A549 (cell line): ENCODE data around the gene MRPL58. TPM values are rescaled to one million over a fixed set of nuclear protein-coding genes. Genes with fewer than 3 reads are reported as not detected.

Experiments
- ATAC-seq, 2 experiments: fragments of 200-7000 bp in 1 of 2; fragments of >200 bp in 1 of 2; cut with Nextera tagmentation in 1 of 2; cut with Tn5 transposase in 1 of 2; 3 replicates each; pipeline versions ENCODE4 v1.8.0 to v1.9.1; 2018 to 2020; ENCODE audit warnings: mild to moderate bottlenecking in 1 of 2, moderate library complexity in 1 of 2
- CTCF ChIA-PET: fragments of 300-600 bp; sonication (Branson Sonifier 250); formaldehyde crosslinking; extraction: SDS; loops from one replicate; lab custom pipeline; 2021; ENCODE audit warnings: antibody characterized with exemption, inconsistent platforms; lab: Yijun Ruan, JAX
- POLR2A ChIA-PET: fragments of 350-600 bp; formaldehyde crosslinking; extraction: SDS; loops from one replicate; lab custom pipeline; 2021; ENCODE audit warnings: antibody characterized with exemption, inconsistent platforms; lab: Yijun Ruan, JAX
- DNase-seq, 2 experiments: peaks; one replicate each; pipeline versions ENCODE4 v3.0.0 to v3.0.0-alpha.2; 2011 to 2016; ENCODE audit warnings: low read depth in 1 of 2, low spot score in 1 of 2
- FAIRE-seq: peaks from 2 replicates; lab custom pipeline; 2011; peaks lifted over from hg19 to GRCh38; lab: Jason Lieb, UNC
- H3K27ac ChIP-seq, 2 experiments: fragments of >200 bp; sonication (Bioruptor Twin); formaldehyde crosslinking; 3 replicates each; pipeline ENCODE4 v1.5.1; 2016 to 2017
- H3K4me1 ChIP-seq: fragments of >200 bp; sonication (Bioruptor Twin); formaldehyde crosslinking; 3 replicates; pipeline ENCODE4 v1.6.1; 2016
- H3K4me2 ChIP-seq: fragments of >200 bp; sonication (Bioruptor Twin); formaldehyde crosslinking; 3 replicates; pipeline ENCODE4 v1.6.1; 2016
- H3K4me3 ChIP-seq: fragments of >200 bp; sonication (Bioruptor Twin); formaldehyde crosslinking; 3 replicates; pipeline ENCODE4 v1.5.1; 2016
- H3K9me3 ChIP-seq: fragments of >200 bp; sonication (Bioruptor Twin); formaldehyde crosslinking; 3 replicates; pipeline ENCODE4 v1.6.1; 2016
- CHD4 ChIP-seq: fragments of 200-600 bp; sonication (generic); IDR thresholded peaks from 2 replicates; pipeline ENCODE4 v1.6.1; 2016; ENCODE audit warnings: antibody characterized with exemption, mild to moderate bottlenecking, borderline replicate concordance
- EHF ChIP-seq: fragments of 250-450 bp; sonication (Bioruptor Pico); IDR thresholded peaks from 2 replicates; pipeline ENCODE4 v1.5.0; 2020; ENCODE audit warnings: mild to moderate bottlenecking
- EHMT2 ChIP-seq: fragments of 200-600 bp; sonication (generic); IDR thresholded peaks from 2 replicates; pipeline ENCODE4 v1.6.1; 2016; ENCODE audit warnings: antibody characterized with exemption, low read depth, mild to moderate bottlenecking, moderate library complexity
- EP300 ChIP-seq, 2 experiments: fragments of >200 bp; sonication (Bioruptor Twin); formaldehyde crosslinking; IDR thresholded peaks; 2 replicates in 1 of 2; 3 replicates in 1 of 2; pipeline ENCODE4 v1.6.1; 2016 to 2017
- ESRRA ChIP-seq: fragments of 150-350 bp; IDR thresholded peaks from 2 replicates; pipeline ENCODE4 v1.6.1; 2014; ENCODE audit warnings: mild to moderate bottlenecking, low read length, borderline replicate concordance
- FOSB ChIP-seq: fragments of 250-450 bp; sonication (Bioruptor Pico); IDR thresholded peaks from 2 replicates; pipeline ENCODE4 v1.5.0; 2020; ENCODE audit warnings: mild to moderate bottlenecking, moderate library complexity
- FOXS1 ChIP-seq: fragments of 250-450 bp; sonication (Bioruptor Pico); IDR thresholded peaks from 2 replicates; pipeline ENCODE4 v1.5.0; 2020; ENCODE audit warnings: mild to moderate bottlenecking, moderate library complexity
- HDAC2 ChIP-seq: fragments of 200-600 bp; sonication (generic); IDR thresholded peaks from 2 replicates; pipeline ENCODE4 v1.6.1; 2016
- HEYL ChIP-seq: fragments of 250-450 bp; sonication (Bioruptor Pico); IDR thresholded peaks from 2 replicates; pipeline ENCODE4 v1.8.0; 2021; ENCODE audit warnings: mild to moderate bottlenecking, moderate library complexity
- HOXB13 ChIP-seq: fragments of 250-450 bp; sonication (Bioruptor Pico); IDR thresholded peaks from 2 replicates; pipeline ENCODE4 v1.5.0; 2020; ENCODE audit warnings: low read depth, mild to moderate bottlenecking, moderate library complexity
- NPAS2 ChIP-seq: fragments of 250-450 bp; sonication (Bioruptor Pico); IDR thresholded peaks from 2 replicates; pipeline ENCODE4 v1.8.0; 2022; ENCODE audit warnings: mild to moderate bottlenecking, moderate library complexity, borderline replicate concordance
- NR3C1 ChIP-seq: fragments of >200 bp; sonication (Bioruptor Twin); formaldehyde crosslinking; IDR thresholded peaks from 3 replicates; pipeline ENCODE4 v1.6.1; 2017
- PHF8 ChIP-seq: fragments of 200-600 bp; sonication (generic); IDR thresholded peaks from 2 replicates; pipeline ENCODE4 v1.6.1; 2016; ENCODE audit warnings: low read depth, mild to moderate bottlenecking, antibody characterized with exemption, moderate library complexity, borderline replicate concordance
- POLR2AphosphoS2 ChIP-seq: conservative IDR thresholded peaks from 2 replicates; pipeline ENCODE4 v1.6.1; 2012; ENCODE audit warnings: low read length, improper control_type of control experiment, inconsistent platforms
- RAD21 ChIP-seq, 2 experiments: fragments of >200 bp in 1 of 2; sonication (Bioruptor Twin) in 1 of 2; formaldehyde crosslinking in 1 of 2; IDR thresholded peaks in 1 of 2; conservative IDR thresholded peaks in 1 of 2; 2 replicates in 1 of 2; 3 replicates in 1 of 2; pipeline ENCODE4 v1.6.1; 2012 to 2018; ENCODE audit warnings: inconsistent platforms in 1 of 2
- RCOR1 ChIP-seq: fragments of 150-350 bp; IDR thresholded peaks from 2 replicates; pipeline ENCODE4 v1.6.1; 2014; ENCODE audit warnings: antibody characterized with exemption, low read length, low read depth
- SMC3 ChIP-seq: fragments of >200 bp; sonication (Bioruptor Twin); formaldehyde crosslinking; IDR thresholded peaks from 3 replicates; pipeline ENCODE4 v1.6.1; 2018; ENCODE audit warnings: inconsistent platforms
- SREBF2 ChIP-seq: fragments of 450-650 bp; IDR thresholded peaks from 2 replicates; pipeline ENCODE4 v1.6.1; 2014; ENCODE audit warnings: mild to moderate bottlenecking, moderate library complexity
- TP53 ChIP-seq: fragments of 250-450 bp; sonication (Bioruptor Pico); IDR thresholded peaks from 2 replicates; pipeline ENCODE4 v1.5.0; 2021; ENCODE audit warnings: mild to moderate bottlenecking, moderate library complexity
- ZC3H11A ChIP-seq: fragments of 450-650 bp; IDR thresholded peaks from 2 replicates; pipeline ENCODE4 v1.6.1; 2014; ENCODE audit warnings: antibody characterized with exemption, mild to moderate bottlenecking
- ZFP36 ChIP-seq: fragments of 450-650 bp; IDR thresholded peaks from 2 replicates; pipeline ENCODE4 v1.6.1; 2014; ENCODE audit warnings: borderline replicate concordance; ENCODE audit not compliant: partially characterized antibody
- ZSCAN20 ChIP-seq: fragments of 250-450 bp; sonication (Bioruptor Pico); IDR thresholded peaks from 2 replicates; pipeline ENCODE4 v1.8.0; 2022; ENCODE audit warnings: mild to moderate bottlenecking, moderate library complexity
- WGBS: methylation state at CpG from one replicate; pipeline ENCODE4 v1.1.6; 2017; ENCODE audit errors: missing lambda C conversion rate; 5-methylcytosine and 5-hydroxymethylcytosine counted together
- polyA plus RNA-seq, 4 experiments: library from polyadenylated mRNA; depleted of rRNA in 3 of 4; stranded (reverse); fragments of >200 nt; fragmentation: RNase III in 1 of 4; extraction: RNeasy Plus Mini Kit Qiagen cat#74134 plus additional on column Dnase treatment in 1 of 4; gene quantifications; 2 replicates in 3 of 4; 3 replicates in 1 of 4; pipeline ENCODE4 v1.2.3, GENCODE V29; 2011 to 2017
- TF ChIP-seq, protein P1 (sequence below): fragments of 200-600 bp; sonication (generic); IDR thresholded peaks from 2 replicates; pipeline ENCODE4 v1.6.1; 2016; ENCODE audit warnings: antibody characterized with exemption, mild to moderate bottlenecking, moderate library complexity
- TF ChIP-seq, protein P2 (sequence below): fragments of >200 bp; sonication (Bioruptor Twin); formaldehyde crosslinking; IDR thresholded peaks from 3 replicates; pipeline ENCODE4 v1.6.1; 2016
- TF ChIP-seq, protein P3 (sequence below): fragments of 250-450 bp; sonication (Bioruptor Pico); IDR thresholded peaks from 2 replicates; pipeline ENCODE4 v1.5.0; 2020; ENCODE audit warnings: low read depth, mild to moderate bottlenecking, moderate library complexity
- TF ChIP-seq, protein P4 (sequence below): IDR thresholded peaks from 2 replicates; pipeline ENCODE4 v1.6.1; 2012; ENCODE audit warnings: low read depth, borderline replicate concordance

Gene MRPL58
- polyA plus RNA-seq, 2 of the 4 experiments (the other 2 are of a cell fraction): 89.4 to 127 TPM

DNA sequence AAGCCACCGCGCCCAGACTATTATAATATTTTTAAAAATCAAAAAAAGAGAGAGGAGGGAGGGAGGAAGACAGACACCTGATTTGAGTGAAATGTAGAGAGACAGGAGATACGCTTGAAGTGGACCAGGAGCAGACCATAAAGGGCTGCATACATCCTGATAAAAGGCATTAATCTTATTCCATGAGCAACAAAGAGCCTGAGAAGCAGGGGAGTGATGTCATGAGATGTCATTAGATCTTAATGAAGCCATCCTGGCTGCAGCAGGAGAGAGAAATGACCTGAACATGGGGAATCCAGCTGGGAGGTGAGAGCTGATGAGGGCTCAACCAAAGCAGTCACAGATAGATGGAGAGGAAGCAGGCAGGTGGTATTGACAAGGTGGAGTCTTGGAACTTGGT lies 34.7 kb upstream of the MRPL58 start:
- TF ChIP-seq POLR2AphosphoS2 (no peak), NPAS2 (CRISPR knock-in tag) (no peak), HEYL (CRISPR knock-in tag) (no peak), FOXS1 (CRISPR knock-in tag) (no peak), SREBF2 (no peak), CHD4 (no peak), EHF (CRISPR knock-in tag) (no peak), RCOR1 (no peak), ZFP36 (no peak), HOXB13 (CRISPR knock-in tag) (no peak), SMC3 (no peak), PHF8 (no peak)
- TF ChIP-seq, protein P1, sequence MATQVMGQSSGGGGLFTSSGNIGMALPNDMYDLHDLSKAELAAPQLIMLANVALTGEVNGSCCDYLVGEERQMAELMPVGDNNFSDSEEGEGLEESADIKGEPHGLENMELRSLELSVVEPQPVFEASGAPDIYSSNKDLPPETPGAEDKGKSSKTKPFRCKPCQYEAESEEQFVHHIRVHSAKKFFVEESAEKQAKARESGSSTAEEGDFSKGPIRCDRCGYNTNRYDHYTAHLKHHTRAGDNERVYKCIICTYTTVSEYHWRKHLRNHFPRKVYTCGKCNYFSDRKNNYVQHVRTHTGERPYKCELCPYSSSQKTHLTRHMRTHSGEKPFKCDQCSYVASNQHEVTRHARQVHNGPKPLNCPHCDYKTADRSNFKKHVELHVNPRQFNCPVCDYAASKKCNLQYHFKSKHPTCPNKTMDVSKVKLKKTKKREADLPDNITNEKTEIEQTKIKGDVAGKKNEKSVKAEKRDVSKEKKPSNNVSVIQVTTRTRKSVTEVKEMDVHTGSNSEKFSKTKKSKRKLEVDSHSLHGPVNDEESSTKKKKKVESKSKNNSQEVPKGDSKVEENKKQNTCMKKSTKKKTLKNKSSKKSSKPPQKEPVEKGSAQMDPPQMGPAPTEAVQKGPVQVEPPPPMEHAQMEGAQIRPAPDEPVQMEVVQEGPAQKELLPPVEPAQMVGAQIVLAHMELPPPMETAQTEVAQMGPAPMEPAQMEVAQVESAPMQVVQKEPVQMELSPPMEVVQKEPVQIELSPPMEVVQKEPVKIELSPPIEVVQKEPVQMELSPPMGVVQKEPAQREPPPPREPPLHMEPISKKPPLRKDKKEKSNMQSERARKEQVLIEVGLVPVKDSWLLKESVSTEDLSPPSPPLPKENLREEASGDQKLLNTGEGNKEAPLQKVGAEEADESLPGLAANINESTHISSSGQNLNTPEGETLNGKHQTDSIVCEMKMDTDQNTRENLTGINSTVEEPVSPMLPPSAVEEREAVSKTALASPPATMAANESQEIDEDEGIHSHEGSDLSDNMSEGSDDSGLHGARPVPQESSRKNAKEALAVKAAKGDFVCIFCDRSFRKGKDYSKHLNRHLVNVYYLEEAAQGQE: no peak
- TF ChIP-seq, protein P2, sequence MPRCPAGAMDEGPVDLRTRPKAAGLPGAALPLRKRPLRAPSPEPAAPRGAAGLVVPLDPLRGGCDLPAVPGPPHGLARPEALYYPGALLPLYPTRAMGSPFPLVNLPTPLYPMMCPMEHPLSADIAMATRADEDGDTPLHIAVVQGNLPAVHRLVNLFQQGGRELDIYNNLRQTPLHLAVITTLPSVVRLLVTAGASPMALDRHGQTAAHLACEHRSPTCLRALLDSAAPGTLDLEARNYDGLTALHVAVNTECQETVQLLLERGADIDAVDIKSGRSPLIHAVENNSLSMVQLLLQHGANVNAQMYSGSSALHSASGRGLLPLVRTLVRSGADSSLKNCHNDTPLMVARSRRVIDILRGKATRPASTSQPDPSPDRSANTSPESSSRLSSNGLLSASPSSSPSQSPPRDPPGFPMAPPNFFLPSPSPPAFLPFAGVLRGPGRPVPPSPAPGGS: no peak
- TF ChIP-seq, protein P3, sequence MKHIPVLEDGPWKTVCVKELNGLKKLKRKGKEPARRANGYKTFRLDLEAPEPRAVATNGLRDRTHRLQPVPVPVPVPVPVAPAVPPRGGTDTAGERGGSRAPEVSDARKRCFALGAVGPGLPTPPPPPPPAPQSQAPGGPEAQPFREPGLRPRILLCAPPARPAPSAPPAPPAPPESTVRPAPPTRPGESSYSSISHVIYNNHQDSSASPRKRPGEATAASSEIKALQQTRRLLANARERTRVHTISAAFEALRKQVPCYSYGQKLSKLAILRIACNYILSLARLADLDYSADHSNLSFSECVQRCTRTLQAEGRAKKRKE: no peak
- CTCF ChIA-PET: interaction anchor here (0.6 to 42.3 kb wide), 7 partner anchors 11 to 136 kb away, joined by 3 to 1448 read pairs (median 7); partner anchors contain the start of genes MRPL58, OTOP2, OTOP3 and USH1G
- FAIRE-seq: no peak
- no peak for ATAC-seq
- Histone ChIP-seq H3K4me2 (no peak overlapping the region), H3K9me3 (no peaks in the 10 kb centered on the region), H3K4me3 (no peak overlapping the region), H3K4me1 (peaks cover 9% of the 10 kb centered on the region), H3K27ac (no peak overlapping the region)
- DNase-seq: no peak
- POLR2A ChIA-PET: no interaction called here
- 93% methylated on average over 3 of the region's 3 CpGs for WGBS

DNA sequence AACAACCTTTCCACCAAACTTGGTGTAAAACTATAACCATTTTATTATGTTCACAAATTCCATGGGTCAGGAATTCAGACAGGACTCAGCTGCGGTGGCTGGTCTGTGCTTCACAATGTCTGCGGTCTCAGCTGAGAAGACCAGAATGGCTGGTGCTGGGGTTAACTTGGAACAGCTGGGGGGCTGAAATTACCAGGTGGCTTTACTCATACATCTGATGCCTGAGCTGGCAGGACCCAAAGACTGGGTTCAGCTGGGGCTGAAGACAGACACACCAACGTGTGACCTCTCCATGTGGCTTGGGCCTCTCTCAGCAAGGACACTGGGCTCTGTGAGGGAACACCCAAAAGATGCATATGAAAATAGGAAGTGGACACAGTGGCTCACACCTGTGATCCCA lies 34.2 kb upstream of the MRPL58 start:
- H3K4me1 ChIP-seq: peaks cover 14% of the 10 kb centered on the region
- DNase-seq (no peak), ATAC-seq (no peak), FAIRE-seq (no peak)
- POLR2A ChIA-PET: no interaction called here
- 75% methylated on average over 3 of the region's 3 CpGs for WGBS
- no peak overlapping the region for H3K4me2 ChIP-seq
- no peak overlapping the region for H3K27ac ChIP-seq
- H3K9me3 ChIP-seq: no peaks in the 10 kb centered on the region
- CTCF ChIA-PET: interaction anchor here (0.6 to 42.3 kb wide), 7 partner anchors 10 to 136 kb away, joined by 3 to 1448 read pairs (median 10); partner anchors contain the start of genes CDR2L, MRPL58, OTOP2 and OTOP3
- H3K4me3 ChIP-seq: no peak overlapping the region
- TF ChIP-seq EP300 (IDR thresholded peaks at IDR 0.05) (no peak), RCOR1 (no peak), HDAC2 (no peak), ZSCAN20 (CRISPR knock-in tag) (no peak), SMC3 (no peak), NR3C1 (no peak), ESRRA (no peak), HOXB13 (CRISPR knock-in tag) (no peak), CHD4 (no peak), RAD21 (conservative IDR thresholded peaks at IDR 0.05 in 1 of 2, IDR thresholded peaks at IDR 0.05 in 1 of 2) (no peak), EHMT2 (no peak), TP53 (CRISPR knock-in tag) (no peak), ZC3H11A (no peak), FOSB (CRISPR knock-in tag) (no peak)
- TF ChIP-seq, protein P4, sequence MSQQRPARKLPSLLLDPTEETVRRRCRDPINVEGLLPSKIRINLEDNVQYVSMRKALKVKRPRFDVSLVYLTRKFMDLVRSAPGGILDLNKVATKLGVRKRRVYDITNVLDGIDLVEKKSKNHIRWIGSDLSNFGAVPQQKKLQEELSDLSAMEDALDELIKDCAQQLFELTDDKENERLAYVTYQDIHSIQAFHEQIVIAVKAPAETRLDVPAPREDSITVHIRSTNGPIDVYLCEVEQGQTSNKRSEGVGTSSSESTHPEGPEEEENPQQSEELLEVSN: no peak
- TF ChIP-seq, protein P2: no peak
- TF ChIP-seq, protein P1: no peak
